ENCODE data around the gene UTS2B. TPM values are rescaled to one million over a fixed set of nuclear protein-coding genes. Genes with fewer than 3 reads are reported as not detected.

Gene UTS2B
- total and polyA plus RNA-seq, 9 of the 15 experiments (the other 6 are each of a cell fraction or from before 2014, with no cell fraction given): 0.06 TPM; not detected in 8

DNA sequence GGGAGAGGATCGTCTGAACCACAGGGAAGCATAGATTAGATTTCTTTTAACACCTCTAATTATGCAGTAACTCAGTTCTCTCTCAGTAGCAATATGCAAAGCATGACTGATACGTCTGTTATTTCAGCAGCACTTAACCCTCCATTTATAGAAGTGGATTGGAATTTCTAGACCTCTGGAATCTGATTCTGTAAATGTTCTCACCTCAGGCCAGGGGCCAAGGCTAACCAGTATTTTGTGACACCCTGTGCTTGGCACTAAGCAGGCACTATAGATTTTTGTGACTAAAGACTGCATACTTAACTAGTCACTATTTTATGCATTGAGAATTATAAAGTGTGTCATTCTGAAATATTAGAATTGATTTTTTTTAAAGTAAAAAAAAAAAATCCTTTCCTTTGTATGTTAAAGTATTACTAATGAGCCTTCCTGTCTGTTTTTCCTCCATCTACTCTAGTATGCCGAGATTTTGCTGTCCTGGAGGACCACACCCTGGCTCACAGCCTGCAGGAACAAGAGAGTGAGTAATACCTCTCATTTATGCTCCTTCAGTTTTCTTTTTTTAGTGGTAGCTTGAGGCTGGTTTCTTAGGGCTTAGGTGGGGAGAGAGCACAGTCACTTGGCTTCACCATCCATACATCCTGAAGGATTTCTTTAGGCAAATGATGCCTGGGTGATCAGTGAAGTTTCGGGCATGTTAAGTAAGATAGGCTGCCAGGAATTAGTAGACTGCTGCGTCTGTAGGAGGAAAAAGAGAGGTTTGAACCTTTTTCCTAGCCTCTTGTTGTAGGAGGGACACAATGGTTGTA, 26.5 kb upstream of the UTS2B start:
- no peak overlapping the region for H3K9ac ChIP-seq (ENCODE audit: insufficient read depth in 1 of 2, low read depth in 2 of 2, low read length in 2 of 2)
- peaks cover 45% of the 10 kb centered on the region for H3K36me3 ChIP-seq (ENCODE audit: control insufficient read depth, insufficient read depth, low read length)
- in situ Hi-C loops (cut with MboI): no loop called here
- no peaks in the 10 kb centered on the region for H3K27me3 ChIP-seq (ENCODE audit: control insufficient read depth in 2 of 2, insufficient read depth in 2 of 2, low read length in 2 of 2)
- H3K79me2 ChIP-seq (ENCODE audit: control insufficient read depth, insufficient read depth, low read length): peaks cover 15% of the 10 kb centered on the region
- H3K4me2 ChIP-seq (ENCODE audit: insufficient read depth, low read length): no peak overlapping the region
- no peaks in the 10 kb centered on the region for H4K20me1 ChIP-seq (replicated peaks; ENCODE audit: control insufficient read depth, insufficient read depth, low read length)
- DNase-seq (ENCODE audit: extremely low read depth in 1 of 4, low spot score in 3 of 4) (no peak), ATAC-seq (no peak), FAIRE-seq (no peak)
- ChIA-PET CTCF (ENCODE audit: low intra/inter-chr PET ratio) (no interaction called here), POLR2A (interaction anchor here (0.7 to 3.7 kb wide), 2 partner anchors 12 to 27 kb away, joined by 3 to 18 read pairs; no protein-coding TSS in a partner anchor)
- no peaks in the 10 kb centered on the region for H3K9me1 ChIP-seq (ENCODE audit: control insufficient read depth, insufficient read depth, low read length)
- intact Hi-C loops (cut with micrococcal nuclease): no loop called here
- H3K27ac ChIP-seq (ENCODE audit: extremely low read depth, low read depth, low read length): no peak overlapping the region
- BruUV-seq (replicated peaks): no TSS peak
- no peaks in the 10 kb centered on the region for H3K9me3 ChIP-seq (replicated peaks; ENCODE audit: control insufficient read depth, insufficient read depth, low read depth, low read length)
- H2AFZ ChIP-seq (ENCODE audit: low read depth, low read length): no peak overlapping the region
- no peaks in the 10 kb centered on the region for H3K4me1 ChIP-seq (replicated peaks in 1 of 2; ENCODE audit: control insufficient read depth in 2 of 2, insufficient read depth in 2 of 2, low read length in 2 of 2)
- no peak overlapping the region for H3K4me3 ChIP-seq
- TF ChIP-seq COPS2 (conservative IDR thresholded peaks at IDR 0.05): no peak
- TF ChIP-seq RFX7 (CRISPR knock-in tag; IDR thresholded peaks at IDR 0.05): no peak
- TF ChIP-seq HSF4 (CRISPR knock-in tag; IDR thresholded peaks at IDR 0.05; ENCODE audit: borderline replicate concordance): no peak
- TF ChIP-seq, protein P1, sequence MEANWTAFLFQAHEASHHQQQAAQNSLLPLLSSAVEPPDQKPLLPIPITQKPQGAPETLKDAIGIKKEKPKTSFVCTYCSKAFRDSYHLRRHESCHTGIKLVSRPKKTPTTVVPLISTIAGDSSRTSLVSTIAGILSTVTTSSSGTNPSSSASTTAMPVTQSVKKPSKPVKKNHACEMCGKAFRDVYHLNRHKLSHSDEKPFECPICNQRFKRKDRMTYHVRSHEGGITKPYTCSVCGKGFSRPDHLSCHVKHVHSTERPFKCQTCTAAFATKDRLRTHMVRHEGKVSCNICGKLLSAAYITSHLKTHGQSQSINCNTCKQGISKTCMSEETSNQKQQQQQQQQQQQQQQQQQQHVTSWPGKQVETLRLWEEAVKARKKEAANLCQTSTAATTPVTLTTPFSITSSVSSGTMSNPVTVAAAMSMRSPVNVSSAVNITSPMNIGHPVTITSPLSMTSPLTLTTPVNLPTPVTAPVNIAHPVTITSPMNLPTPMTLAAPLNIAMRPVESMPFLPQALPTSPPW (CRISPR knock-in tag; IDR thresholded peaks at IDR 0.05): no peak
- WGBS (ENCODE audit: insufficient coverage, low coverage, missing lambda C conversion rate): 70% methylated on average over 5 of the region's 5 CpGs

Measured in K562 (cell line).